NCI-H748 (cell line): ENCODE data around the gene LRRC2.
"Not testable (repeated sequence)": the region's sequence is repeated elsewhere in the genome, so short reads cannot be mapped to it uniquely, and the experiment has no call there.

Experiments
- DNase-seq: peaks from one replicate; lab custom pipeline; 2025; ENCODE audit not compliant: unreplicated experiment; lab: John Stamatoyannopoulos, UW

LRRC2 gene

DNA sequence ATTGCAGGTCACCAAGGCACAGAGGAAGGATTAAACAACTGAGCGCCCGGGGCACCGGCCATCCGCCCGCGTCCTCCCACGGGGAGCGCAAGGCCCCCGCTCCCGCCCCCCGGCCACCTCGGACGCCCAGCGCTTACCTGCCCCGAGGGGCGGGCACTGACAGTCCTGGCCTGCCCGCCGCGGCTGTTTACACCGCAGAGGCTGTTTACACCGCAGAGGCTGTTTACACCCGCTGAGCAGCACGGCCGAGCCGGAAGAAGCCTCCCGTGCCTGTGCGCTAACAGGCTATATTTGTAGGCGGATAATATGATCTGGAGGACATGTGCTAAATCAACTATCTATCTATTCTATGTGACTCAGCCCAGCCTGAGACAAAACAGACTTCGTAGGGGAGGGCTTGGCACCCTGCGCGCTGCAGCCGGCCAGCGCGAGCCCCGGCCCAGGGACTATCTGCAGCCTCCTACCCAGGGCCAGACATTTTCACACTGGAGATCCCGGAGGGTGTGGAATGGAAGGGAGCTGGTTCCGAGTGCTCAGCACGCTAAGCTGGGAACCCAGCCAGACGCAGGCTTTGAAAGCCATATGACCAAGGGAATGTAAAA, at the start of gene LRRC2:
TSS of gene LRRC2 (minus strand) at position 263 of the 602 bp plus-strand sequence. CDS start 14,711 bp downstream, outside the sequence.
- peak; percentile 42 for DNase-seq

GRCh38 chr3:46615050-46615775, 49.1 kb upstream of the LRRC2 start:
- no peak for DNase-seq

DNA sequence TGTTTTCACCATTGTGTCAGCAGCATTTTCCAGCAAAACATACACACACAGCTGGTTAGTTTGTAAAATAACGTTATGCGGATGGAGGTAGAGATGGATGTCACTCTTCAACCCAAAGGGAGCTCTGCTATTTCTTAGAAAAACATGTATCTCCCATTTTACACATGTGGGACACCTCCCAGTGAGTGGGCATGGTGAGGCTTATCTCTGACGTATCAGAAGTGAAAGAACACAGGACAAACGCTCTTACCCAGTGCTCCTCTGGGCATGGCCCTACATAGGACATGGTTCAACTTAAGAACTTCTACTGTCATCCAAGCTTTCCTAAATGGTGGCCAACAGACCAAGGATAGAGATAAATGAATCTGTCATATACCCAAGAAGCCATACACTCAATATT, 48.3 kb upstream of the LRRC2 start:
- no peak for DNase-seq

DNA sequence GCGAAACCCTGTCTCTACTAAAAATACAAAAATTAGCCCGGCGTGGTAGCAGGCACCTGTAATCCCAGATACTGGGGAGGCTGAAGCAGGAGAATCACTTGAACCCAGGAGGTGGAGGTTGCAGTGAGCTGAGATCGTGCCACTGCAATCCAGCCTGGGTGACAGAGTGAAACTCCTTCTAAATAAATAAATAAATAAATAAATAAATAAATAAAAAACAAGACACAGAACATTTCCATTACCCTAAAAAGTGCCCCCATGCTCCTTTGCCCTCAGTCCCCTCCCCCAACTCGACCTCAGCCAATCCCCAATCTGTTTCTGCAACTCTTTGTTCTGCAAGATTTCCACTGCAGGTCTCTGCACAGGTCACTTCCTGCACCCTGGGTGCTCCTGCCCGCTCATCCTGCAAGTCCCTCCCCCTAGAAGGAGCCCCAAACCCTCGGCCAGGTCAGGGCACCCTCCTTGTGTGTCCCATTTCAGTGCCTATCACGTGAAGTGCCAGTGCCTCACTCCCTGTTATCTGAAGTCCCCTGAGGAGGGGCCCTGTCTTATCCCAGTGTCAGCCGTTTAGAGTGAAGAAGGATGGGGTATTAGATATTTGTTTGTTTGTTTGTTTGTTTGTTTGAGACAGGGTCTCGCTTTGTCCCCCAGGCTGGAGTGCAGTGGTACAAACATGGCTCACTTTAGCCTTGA, 47.4 kb upstream of the LRRC2 start:
- no peak for DNase-seq

DNA sequence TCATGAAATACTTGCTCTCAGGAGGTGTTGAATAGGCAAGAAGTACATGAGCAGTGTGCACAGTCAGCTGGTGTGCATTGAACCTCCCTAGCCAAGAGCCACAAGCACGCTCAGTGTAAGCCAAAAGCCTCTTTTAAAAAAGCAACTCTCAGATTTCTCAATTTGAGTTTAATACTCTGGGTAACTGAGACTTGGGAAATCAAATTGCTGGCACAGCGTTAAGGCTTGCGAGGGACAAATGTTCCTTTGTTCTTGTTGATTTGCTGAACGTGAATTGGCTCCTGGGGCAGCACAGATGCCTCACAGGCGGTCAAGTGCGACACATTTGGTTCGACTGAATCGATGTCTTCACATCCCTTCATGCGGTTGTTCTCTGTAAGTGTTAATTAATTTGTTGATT, 46.2 kb upstream of the LRRC2 start, which contains the start of gene FAM240A:
TSS of gene FAM240A (plus strand) at position 202 of the 400 bp plus-strand sequence. CDS start at position 361, 159 bp downstream.
- no peak for DNase-seq

DNA sequence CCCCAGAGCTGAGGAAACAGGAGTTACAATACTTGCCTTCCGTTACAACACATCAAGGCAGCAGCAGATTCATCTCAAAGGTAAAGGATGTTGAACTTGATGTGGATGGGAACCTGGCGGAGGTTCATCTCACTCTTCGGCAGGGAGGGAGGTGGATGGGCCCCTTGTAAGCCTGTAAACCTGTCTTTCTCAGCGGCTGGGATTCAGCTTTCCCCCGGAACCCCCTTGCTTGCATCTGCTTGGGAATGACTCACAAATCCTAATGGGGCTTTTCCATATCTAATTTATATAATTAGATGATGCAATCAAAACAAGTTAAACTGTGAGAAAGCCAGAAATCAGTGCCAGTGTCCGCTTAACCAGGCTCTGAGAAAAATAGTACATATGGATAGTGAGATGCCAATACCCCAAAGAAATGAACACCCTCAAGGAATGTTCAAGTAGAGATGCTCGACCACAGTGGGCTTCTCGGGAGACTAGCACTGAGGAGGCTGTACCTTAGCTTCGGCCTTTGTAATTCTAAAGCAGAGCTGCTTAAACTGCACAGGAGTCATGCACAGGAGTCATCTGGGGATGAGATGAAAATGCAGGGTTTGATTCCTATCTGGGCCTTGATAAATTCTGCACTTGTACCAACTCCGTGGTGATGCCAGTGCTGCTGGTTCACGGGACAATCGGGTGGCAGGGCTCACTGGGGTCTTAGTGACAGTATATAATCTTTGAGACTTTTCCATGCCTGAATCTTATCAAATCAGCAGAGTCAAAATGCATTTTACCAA, 44.0 kb upstream of the LRRC2 start:
- no peak for DNase-seq

DNA sequence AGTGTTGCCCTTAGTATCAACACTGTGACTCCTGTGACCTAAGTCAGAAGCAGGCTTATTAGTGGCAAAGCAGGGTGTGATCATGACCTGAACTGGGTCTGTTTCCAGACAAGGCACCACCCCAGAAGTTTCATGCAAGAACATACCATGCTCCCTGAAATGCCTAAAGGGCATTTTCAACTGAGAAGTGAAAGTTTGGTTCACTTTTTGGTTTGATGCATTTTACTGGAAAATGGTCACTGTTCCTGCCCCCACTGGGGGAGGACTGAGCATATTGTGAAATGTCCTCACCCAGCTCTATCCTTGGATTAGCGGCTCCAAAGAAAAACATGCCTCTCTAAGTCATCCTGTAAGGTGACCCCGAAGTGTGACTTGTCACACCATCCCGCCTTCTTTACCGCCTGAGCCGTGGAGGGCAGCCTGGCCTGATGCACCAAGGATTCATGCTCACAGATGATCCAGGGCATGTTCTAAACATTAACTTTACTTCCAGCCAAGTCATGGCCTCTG, 43.2 kb upstream of the LRRC2 start:
- no peak for DNase-seq

DNA sequence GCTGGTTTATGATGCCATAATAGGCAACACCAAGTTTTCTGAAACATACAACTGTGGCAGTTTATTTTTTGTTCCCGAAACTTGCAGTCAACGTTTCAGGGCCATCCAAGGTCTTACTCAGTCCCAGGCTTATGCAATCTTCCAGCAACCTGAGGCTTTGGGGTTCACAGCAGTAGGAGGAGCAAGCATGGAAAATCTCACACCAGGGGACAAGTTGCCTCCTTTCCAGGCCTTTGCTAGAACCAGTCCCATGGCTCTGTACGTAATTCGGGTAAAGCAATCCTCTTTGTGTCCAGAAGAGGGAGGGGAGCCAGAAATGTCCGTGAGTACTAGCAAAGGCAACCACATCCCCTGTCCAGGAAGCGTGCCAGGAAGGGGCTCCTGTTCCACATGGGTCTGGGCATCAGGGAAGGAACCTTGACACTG, 41.5 kb upstream of the LRRC2 start:
- no peak for DNase-seq

- DNase-seq = no peak
Measured at GRCh38 chr3:46604127-46604526, 38.0 kb upstream of the LRRC2 start.

DNA sequence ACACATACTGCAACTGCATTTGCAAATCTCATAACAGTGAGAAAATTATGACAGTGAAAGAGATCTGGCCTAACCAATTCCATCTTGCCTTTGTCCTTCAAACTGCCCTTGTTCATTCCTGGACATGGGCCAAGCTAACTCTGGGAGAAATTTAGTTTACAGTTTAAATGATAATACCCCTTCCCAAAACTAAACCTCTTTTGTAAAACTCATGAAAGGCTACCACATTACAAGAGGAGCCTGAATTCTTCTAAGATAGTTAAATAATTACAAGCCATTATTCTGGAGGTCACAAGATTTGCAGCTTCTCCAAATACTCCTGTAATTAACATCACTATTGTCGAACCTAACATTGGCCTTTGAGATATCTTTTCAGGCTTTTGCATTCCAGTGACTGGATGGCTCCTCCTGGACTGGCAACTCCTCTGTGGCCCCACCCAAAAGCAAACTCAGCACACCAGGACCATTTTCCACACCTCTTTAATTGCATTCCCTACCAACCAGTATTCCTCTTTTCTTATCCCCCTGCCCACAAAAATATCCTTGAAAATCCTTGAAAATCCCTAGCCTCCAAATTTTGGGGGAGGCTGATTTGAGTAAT, 37.4 kb upstream of the LRRC2 start:
- no peak for DNase-seq

- no peak for DNase-seq
Measured at GRCh38 chr3:46599590-46599989, 33.5 kb upstream of the LRRC2 start.

GRCh38 chr3:46595819-46596314, 29.8 kb upstream of the LRRC2 start:
- DNase-seq = no peak

DNA sequence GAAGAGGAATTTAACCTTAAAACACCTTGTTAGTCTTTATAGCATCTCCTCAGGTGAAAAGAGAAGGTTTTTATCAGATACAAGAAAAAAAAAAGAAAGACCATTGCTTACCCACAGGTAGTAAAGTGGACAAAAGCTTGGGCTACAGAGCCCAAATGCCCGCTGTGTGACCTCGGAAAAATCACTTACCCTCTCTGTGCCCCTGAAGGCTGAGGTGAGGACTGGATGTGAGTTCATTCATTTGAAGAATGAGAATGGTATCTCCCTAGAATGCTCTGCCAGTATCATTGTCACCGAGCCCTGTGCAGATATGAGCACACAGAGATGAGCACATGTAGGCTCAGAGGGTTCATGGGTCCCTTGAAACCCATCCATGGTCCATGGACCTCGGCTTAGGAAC, 28.6 kb upstream of the LRRC2 start:
- no peak for DNase-seq

DNA sequence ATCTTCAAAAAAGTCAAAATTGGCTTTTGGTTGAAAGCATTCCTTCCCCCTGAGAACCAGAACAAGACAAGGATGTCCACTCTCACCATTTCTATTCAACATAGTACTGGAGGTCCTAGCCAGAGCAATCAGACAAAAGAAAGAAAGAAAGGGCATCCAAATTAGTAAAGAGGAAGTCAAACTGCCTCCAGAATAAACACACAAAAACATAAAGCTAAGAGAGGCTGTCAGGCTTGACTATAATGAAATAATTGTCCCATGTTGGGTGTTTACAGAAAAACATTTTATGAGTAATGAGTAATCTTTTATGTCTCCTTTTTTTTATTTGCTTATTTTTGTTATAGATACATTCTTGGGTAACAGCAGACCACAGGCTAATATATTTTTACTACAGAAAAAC, 27.9 kb upstream of the LRRC2 start:
- DNase-seq = no peak

DNA sequence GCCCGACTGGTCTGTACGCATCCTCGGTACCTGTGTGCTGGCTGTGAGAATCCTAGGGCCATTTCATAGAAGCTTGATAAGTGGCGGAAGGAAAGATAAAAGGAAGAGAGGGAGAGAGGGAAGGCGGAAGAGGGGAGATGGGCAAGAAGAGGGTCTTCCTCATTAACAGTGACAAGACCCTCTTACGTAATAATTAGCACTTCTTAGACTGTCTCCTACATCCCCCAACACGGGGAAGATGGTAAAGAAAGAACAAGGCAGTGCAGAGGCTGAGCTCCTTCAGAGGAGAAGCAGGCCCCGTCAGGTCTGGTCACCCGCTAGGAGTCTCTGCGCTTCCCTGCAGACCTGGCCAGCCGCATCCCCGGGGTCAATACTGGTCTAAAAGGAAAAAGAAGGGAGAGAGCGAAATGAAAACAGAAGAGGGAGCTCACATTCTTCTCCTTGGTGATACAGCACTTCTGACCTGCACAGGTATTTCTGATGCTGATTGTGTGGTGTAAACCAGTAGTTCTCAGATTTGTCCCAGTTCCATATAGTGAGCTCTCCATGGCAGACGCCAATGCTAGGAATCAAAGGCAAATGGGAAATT, 27.3 kb upstream of the LRRC2 start:
- DNase-seq = no peak

- DNase-seq = not testable (repeated sequence)
Measured at GRCh38 chr3:46587268-46587667, 21.2 kb upstream of the LRRC2 start.

DNA sequence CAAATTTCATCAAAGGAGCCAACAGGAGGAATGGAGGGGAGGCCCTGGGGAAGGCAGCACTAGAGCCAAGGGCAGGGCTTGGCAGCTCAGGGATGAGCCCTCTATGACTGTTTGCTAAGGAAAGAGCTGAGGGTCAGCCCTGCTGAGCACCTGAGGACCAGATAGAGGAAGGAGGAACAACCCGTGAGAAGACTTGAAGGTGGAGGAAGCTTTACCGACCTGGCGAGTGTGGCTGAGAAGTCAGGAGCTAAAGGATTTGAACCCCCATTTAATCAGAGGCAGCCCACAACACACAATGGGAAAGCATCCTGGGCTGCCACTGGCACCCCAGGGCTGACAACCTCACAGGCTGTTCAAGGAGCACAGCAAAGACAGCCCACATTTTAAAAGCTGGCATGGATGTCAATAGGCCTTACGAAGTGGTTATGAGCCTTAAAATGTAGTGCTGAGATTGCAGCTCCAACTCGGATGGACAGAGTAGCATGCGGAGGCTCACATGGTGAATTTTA, 20.7 kb upstream of the LRRC2 start:
- DNase-seq = no peak

- DNase-seq = no peak
Measured at GRCh38 chr3:46585799-46586693, 19.9 kb upstream of the LRRC2 start.
